GM13977 (cell line): ENCODE data around the gene LIMCH1.

Source experiments
- DNase-seq: peaks from one replicate; pipeline ENCODE4 v3.0.0; 2012; ENCODE audit warnings: low spot score
- CTCF ChIP-seq: IDR thresholded peaks from 2 replicates; pipeline ENCODE4 v1.5.1; 2012; ENCODE audit warnings: mild to moderate bottlenecking, control low read depth; ENCODE audit not compliant: insufficient read depth; ENCODE audit errors: extremely low read depth, missing control alignments
- in situ Hi-C: fragments of 300-500 bp; cut with MboI; formaldehyde crosslinking; loops from one replicate; pipeline ENCODE4 v1.12.0; 2022; ENCODE audit warnings: low sequenced_read_pairs, low pct_unique_long_range_greater_than_20kb, mixed read lengths, inconsistent platforms; ENCODE audit not compliant: unreplicated experiment

Gene LIMCH1

GRCh38 chr4:41681054-41681453 is 143.1 kb downstream of the LIMCH1 start:
- in situ Hi-C loops = loop anchor here (10.0 kb wide), 1 partner anchor 204 kb away; no protein-coding TSS in a partner anchor
- no peak for DNase-seq
- TF ChIP-seq CTCF = no peak

GRCh38 chr4:41683326-41683725 is 145.4 kb downstream of the LIMCH1 start:
- no peak for DNase-seq
- no peak for TF ChIP-seq CTCF
- in situ Hi-C loops = loop anchor here (10.0 kb wide), 1 partner anchor 201 kb away; no protein-coding TSS in a partner anchor

GRCh38 chr4:41686893-41687292 is 148.9 kb downstream of the LIMCH1 start:
- in situ Hi-C loops = loop anchor here (10.0 kb wide), 1 partner anchor 198 kb away; no protein-coding TSS in a partner anchor
- TF ChIP-seq CTCF = no peak
- DNase-seq = no peak

GRCh38 chr4:41687971-41688370 is 150.0 kb downstream of the LIMCH1 start:
- DNase-seq = no peak
- TF ChIP-seq CTCF = no peak
- in situ Hi-C loops = loop anchor here (10.0 kb wide), 1 partner anchor 197 kb away; no protein-coding TSS in a partner anchor

GRCh38 chr4:41692717-41693345 is 154.9 kb downstream of the LIMCH1 start:
- peak; percentile 92 for TF ChIP-seq CTCF
- peak; percentile 44 for DNase-seq
- in situ Hi-C loops = no loop called here

GRCh38 chr4:41693629-41694028 is 155.7 kb downstream of the LIMCH1 start:
- peak; percentile 12 for DNase-seq
- peak; percentile 54 for TF ChIP-seq CTCF
- in situ Hi-C loops = no loop called here
